SK-N-MC (cell line): ENCODE results near the gene ENAM.

Experiments used
- EZH2 ChIP-seq: fragments of 200-600 bp; sonication (generic); IDR thresholded peaks from one replicate; pipeline ENCODE4 v1.6.1; 2017; ENCODE audit warnings: antibody characterized with exemption
- FOXP2 ChIP-seq: optimal IDR thresholded peaks from 2 replicates; pipeline ENCODE3; 2011; ENCODE audit warnings: mild to moderate bottlenecking, moderate library complexity; ENCODE audit not compliant: insufficient read depth; ENCODE audit errors: extremely low read length, control extremely low read depth
- POLR2AphosphoS5 ChIP-seq: IDR thresholded peaks from 2 replicates; pipeline ENCODE4 v1.6.1; 2012; ENCODE audit warnings: mild to moderate bottlenecking, low read depth, low read length, borderline replicate concordance

DNA sequence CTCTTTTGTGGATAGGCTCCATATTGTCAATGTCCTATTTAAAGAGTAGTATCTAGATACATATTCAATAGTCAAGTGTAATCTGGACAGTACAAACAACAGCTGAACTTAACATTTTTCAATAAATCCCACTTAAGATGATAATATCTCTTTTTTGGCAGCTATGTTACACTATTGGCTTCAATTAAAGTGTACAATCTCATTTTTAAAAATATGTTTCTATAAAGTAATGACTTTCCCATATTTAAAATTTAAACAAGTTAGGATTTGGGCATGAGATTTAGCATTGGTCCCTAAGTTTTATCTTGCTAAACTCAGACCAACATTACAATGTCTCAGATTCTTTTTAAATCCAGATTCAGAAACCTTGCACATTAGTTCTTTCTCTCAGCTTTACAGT is 45.6 kb downstream of the ENAM start:
- TF ChIP-seq POLR2AphosphoS5 (no peak), EZH2 (no peak), FOXP2 (no peak)
